ENCODE measurements around the gene SPDYE2.
"Not testable (repeated sequence)": the region's sequence is repeated elsewhere in the genome, so short reads cannot be mapped to it uniquely, and the experiment has no call there.

Gene SPDYE2, protein sequence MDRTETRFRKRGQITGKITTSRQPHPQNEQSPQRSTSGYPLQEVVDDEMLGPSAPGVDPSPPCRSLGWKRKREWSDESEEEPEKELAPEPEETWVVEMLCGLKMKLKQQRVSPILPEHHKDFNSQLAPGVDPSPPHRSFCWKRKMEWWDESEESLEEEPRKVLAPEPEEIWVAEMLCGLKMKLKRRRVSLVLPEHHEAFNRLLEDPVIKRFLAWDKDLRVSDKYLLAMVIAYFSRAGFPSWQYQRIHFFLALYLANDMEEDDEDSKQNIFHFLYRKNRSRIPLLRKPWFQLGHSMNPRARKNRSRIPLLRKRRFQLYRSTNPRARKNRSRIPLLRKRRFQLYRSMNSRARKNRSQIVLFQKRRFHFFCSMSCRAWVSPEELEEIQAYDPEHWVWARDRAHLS

GRCh38 chr7:102550808-102551422, at the start of gene SPDYE2:
Gene SPDYE2 (plus strand): TSS chr7:102551226. CDS start chr7:102553256, 2,030 bp downstream.
- H3K4me3 ChIP-seq (ENCODE audit: low read depth, low read length) = not testable (repeated sequence)

GRCh38 chr7:102503141-102503540, 47.9 kb upstream of the SPDYE2 start:
- H3K4me3 ChIP-seq (ENCODE audit: low read depth, low read length) = not testable (repeated sequence)

GRCh38 chr7:102505298-102506185, 45.5 kb upstream of the SPDYE2 start:
- H3K4me3 ChIP-seq (ENCODE audit: low read depth, low read length) = not testable (repeated sequence)

DNA sequence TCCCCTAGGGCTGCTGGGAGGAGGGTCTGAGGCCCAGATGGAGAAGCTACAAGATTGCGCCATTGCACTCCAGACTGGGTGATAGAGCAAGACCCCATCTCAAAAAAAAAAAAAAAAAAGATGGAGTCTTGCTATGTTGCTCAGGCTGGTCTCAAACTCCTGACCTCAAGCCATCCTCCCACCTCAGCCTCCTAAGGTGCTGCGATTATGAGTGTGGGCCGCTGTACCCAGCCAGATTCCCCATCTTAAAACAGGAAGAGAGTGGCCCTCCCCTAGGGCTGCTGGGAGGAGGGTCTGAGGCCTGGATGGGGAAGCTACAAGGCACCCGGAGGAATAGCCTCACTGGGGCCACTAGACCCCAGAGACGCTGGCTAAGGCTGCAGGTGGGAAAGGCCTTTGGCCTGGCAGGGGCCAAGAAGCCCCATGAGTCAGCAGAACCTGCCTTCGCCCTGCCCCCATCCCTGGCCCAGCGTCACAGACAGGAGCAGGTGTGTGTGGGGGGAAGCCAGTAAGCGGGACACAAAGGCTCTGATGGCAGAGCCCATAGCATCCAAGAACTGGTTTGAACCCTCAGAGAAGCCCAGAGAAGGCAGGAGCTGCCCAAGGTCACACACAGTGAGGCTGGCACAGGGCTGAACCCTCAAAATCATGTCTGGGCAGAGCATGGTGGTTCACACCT, 43.5 kb upstream of the SPDYE2 start:
- not testable (repeated sequence) for H3K4me3 ChIP-seq (ENCODE audit: low read depth, low read length)

DNA sequence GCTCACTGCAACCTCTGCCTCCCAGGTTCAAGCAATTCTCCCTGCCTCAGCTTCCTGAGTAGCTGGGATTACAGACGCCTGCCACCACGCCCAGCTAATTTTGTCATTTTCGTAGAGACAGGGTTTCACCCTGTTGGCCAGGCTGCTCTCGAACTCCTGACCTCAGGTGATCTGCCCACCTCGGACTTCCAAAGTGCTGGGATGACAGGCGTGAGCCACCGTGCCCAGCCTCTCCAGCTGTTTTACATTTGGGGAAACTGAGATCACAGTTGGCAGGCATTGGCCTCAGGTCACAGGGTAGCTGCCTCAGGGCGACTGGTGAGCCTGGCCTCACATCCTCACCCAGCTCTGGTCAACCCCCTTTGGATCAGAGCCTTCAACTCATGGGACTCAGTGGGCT, 40.5 kb upstream of the SPDYE2 start:
- not testable (repeated sequence) for H3K4me3 ChIP-seq (ENCODE audit: low read depth, low read length)

DNA sequence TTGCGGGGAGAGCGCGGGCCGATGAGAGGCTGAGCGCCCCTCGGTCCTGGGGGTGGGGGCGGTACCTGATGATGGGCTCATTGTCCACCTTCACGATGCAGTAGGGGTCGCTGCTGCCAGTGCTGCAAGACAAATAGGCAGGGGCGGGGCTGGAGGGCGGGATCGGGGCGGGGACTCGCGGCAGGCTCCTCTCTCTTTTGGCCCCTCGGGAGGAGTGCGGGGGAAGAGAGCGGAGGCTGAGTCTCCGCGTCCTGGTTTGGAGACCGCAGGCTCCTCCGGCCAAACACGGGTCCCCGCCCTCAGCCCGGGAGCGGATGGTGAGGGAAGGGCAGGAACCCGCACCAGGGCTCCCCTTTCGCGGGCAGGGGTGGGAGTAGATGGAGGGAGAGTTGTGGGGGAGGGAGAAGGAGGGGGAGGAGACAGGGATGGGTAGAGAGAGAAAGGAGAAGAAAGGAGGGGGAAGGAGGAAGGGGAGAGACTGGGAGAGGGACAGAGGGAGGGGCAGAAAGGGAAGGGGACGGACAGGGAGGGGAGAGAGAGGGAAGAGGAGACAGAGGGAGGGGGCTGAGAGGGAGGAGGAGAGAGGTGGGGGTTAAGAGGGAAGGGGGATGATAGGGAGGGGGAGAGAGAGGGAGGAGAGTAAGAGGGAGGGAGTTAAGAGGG, 39.0 kb upstream of the SPDYE2 start:
- not testable (repeated sequence) for H3K4me3 ChIP-seq (ENCODE audit: low read depth, low read length)

GRCh38 chr7:102512642-102513221, 38.3 kb upstream of the SPDYE2 start:
- H3K4me3 ChIP-seq (ENCODE audit: low read depth, low read length) = peak overlapping the region; percentile 5

GRCh38 chr7:102514881-102515721, 35.9 kb upstream of the SPDYE2 start:
- not testable (repeated sequence) for H3K4me3 ChIP-seq (ENCODE audit: low read depth, low read length)

- not testable (repeated sequence) for H3K4me3 ChIP-seq (ENCODE audit: low read depth, low read length)
These were observed 35.1 kb upstream of the SPDYE2 start for GRCh38 chr7:102515889-102516288.

DNA sequence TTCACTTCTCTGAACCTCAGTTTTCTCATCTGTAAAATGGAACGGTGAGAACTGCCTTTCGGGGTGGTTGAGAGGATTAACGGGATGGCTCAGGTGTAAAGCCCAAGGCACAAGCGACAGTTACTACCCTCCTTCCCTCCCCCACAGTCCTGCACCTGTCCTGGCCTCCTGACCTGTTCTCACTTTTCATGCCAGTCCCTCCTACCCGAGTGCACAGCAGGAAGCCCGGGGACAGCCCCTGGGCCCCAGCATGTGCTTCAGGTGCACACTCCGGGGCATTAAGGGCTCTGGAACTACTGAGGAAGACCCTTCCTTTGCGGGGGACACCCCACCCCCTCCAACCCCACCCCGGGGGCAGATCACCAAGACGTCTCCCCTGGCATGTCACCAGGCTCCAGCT, 34.1 kb upstream of the SPDYE2 start:
- H3K4me3 ChIP-seq (ENCODE audit: low read depth, low read length) = not testable (repeated sequence)

DNA sequence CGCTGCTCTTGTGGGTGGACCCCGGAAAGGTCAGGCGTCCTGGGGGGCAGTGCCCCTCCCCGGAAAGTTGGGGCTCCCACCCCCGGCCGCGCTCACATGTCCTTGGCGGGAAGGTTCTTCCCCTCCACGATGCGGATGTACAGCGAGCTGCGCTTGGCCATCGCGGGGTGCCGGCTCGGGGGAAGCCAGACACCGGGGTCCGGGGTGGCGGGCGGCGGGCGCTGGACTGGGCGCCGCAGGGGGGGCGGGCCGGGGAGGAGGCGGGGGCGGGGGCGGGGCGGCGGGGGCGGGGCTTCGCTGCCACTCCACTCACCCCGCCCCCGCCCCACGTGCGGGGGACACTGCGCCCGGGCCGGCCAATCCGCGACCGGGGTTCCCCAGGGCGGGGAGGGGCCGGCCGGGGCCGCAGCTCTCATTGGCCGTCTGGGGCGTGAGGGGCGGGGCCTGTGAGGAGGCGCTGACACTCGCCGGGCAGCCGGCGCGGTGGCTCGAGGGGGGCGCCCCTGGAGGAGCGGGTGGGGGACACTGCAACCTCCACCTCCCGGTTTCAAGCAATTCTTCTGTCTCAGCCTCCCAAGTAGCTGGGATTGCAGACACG, 33.4 kb upstream of the SPDYE2 start, which contains the start of gene RASA4B:
TSS of gene RASA4B (minus strand) at position 228 of the 598 bp plus-strand sequence. CDS start at position 161, 67 bp downstream.
- not testable (repeated sequence) for H3K4me3 ChIP-seq (ENCODE audit: low read depth, low read length)

DNA sequence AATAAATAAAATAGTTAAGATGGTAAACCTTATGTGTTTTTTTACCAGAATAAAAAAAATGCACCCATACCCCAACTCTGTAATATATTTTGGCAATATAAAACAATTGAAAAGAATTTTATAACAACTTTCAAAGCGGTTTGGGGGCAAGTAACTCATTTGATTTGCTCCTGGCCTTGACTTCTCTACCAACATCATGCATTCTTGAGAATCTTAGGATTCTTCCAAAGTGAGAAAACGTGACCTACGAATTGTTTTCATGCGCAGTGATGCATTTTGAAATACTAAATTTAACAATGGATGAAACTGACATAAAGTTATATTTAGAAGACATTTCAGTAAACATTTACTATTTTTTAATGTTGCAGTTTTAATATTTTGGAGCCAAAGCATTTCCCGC, 30.2 kb upstream of the SPDYE2 start:
- H3K4me3 ChIP-seq (ENCODE audit: low read depth, low read length) = not testable (repeated sequence)

DNA sequence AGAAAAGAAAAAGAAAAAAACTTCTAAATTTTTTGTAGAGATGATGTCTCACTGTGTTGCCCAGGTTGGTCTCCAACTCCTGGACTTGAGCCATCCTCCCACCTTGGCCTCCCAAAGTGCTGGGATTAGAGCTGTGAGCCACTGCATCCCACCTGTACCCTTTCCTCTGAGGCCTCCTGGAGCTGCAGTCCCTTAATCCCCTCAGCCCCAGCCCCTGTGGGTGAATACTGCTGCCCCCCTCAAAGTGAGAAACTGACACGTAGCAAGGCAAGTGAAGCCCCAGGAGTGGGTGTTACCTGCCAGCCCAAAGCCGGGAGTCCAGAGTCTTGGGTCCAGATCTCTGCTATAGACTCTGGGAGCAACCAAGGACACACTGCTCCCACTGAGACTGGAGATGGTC, 26.2 kb upstream of the SPDYE2 start:
- H3K4me3 ChIP-seq (ENCODE audit: low read depth, low read length) = not testable (repeated sequence)

- H3K4me3 ChIP-seq (ENCODE audit: low read depth, low read length) = not testable (repeated sequence)
These were observed 23.8 kb upstream of the SPDYE2 start for GRCh38 chr7:102527182-102527581.

DNA sequence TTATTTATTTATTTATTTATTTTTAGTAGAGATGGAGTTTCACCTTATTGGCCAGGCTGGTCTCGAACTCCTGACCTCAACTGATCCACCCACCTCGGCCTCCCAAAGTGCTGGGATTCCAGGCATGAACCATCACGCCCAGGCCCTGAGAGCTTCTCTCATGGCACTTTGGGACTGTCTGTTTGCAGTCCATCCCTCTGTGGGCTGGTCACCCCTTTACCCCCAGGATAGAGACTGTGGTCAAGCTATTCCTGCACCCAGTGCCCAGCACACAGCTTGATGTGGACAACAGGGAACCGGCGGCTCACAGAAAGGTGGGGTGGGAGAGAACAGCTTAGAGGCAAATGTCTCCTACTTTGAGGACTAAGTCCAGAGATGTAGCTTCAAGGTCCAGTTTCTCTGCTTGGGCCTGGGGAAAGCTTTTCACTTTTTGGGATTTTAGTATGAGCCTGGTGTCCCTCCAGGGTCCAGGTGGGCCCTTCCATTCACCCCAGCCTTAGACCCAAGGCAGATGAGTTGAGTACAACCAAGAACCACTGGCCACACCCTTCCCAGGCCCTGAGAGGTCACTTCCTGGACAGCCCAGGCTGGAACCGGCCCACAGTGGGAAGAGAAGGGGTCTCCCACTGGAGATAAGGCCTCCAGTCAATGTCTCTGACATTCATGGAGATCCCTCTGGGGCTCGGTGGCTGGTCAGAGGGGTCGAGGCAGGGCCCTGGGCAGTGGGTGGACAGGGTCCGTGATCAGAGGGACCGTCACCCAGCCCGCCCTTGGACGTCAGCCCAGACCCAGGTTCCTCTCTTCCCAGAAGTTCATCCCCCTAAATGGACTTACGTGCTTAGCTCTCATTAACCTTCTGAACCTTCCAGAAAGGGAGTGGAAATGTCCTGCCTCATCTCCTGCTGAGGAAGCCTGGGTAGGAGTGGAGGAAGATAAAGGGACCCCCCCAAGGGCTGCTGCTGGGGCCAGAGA, 22.9 kb upstream of the SPDYE2 start:
- not testable (repeated sequence) for H3K4me3 ChIP-seq (ENCODE audit: low read depth, low read length)

DNA sequence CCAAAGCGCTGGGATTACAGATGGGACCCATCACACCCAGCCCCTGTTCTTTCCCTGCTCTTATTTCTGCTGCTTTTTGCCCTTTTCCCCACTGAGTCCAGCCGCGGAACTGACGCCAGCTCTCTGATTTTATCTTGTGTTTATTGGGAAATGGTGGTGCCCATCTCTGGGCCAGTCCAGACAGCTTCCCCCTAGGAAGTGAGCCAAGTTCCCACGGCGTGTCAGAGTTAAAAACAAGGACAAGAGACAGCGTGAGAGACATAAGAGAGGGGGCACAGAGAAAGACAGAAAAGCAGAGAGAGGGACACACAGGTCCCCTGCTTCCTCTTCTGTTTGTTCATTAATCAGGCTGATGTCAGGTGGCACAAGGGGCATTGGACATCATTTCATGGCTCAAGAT, 19.4 kb upstream of the SPDYE2 start:
- H3K4me3 ChIP-seq (ENCODE audit: low read depth, low read length) = not testable (repeated sequence)

GRCh38 chr7:102532127-102532526, 18.9 kb upstream of the SPDYE2 start:
- not testable (repeated sequence) for H3K4me3 ChIP-seq (ENCODE audit: low read depth, low read length)
